GM19099 (cell line): ENCODE measurements around the gene SLC25A30.

Experiments used
- POLR2A ChIP-seq: IDR thresholded peaks from 3 replicates; pipeline ENCODE4 v1.6.1; 2011; ENCODE audit warnings: low read depth; ENCODE audit not compliant: insufficient read length; ENCODE audit errors: extremely low read depth

Gene SLC25A30

DNA sequence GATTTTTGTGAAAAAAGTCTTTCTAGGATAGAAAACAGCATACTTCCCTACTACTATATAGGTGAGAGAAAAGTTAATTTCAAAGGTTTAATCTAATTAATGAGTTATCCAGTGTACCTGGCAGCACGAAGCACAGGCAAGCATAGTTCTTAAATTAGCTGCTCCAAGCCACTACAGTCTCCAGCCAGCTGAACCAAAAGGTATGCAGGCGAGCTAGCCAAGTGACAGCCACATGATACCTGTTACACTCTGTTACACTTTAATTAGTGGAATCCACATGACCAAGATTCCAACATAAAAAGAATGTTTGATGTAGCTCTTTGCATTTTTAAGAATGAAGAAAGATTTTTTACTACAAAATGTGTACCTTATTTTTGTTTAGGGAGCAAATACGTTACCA is 15.5 kb downstream of the SLC25A30 start:
- TF ChIP-seq POLR2A: no peak

- no peak for TF ChIP-seq POLR2A
Observed at GRCh38 chr13:45401314-45401713, 16.9 kb downstream of the SLC25A30 start.

DNA sequence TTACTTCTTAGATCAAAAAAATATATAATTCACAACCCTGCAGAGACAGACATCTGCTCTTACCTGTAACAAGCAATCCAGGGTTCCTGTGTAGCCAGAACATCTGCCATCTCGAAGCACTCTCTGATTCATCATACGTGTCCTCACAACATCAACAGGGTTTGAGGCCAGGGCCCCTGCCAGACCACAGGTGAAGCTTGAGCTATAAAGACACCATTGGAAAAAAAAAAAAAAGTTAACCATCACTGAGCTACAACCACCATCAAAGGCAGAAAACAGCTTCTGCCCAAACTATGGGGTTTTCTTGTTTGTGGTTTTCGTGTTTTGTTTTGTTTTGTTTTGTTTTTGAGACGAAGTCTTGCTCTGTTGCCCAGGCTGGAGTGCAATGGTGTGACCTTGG is 19.3 kb downstream of the SLC25A30 start:
- no peak for TF ChIP-seq POLR2A

DNA sequence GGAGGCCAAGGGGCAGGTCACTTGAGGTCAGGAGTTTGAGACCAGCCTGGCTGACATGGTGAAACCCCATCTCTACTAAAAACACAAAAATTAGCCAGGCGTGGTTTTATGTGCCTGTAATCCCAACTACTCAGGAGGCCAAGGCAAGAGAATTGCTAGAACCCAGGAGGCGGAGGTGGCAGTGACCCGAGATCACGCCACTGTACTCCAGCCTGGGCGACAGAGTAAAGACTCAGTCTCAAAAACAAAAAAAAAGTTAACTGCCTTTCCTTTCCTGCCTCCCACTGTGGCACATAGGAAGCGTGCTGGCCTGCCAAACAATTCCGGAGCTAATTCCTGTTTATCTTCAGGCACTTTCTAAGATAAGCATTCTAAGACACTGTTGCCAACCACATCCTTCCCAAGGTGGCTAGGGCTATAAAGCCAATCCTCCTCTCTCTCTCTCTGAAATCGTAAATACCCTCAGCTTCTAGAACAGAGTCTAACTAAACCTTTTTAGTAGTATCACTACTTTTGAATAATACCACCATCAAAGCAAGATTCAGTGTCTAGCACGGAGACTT is 21.6 kb downstream of the SLC25A30 start:
- no peak for TF ChIP-seq POLR2A

DNA sequence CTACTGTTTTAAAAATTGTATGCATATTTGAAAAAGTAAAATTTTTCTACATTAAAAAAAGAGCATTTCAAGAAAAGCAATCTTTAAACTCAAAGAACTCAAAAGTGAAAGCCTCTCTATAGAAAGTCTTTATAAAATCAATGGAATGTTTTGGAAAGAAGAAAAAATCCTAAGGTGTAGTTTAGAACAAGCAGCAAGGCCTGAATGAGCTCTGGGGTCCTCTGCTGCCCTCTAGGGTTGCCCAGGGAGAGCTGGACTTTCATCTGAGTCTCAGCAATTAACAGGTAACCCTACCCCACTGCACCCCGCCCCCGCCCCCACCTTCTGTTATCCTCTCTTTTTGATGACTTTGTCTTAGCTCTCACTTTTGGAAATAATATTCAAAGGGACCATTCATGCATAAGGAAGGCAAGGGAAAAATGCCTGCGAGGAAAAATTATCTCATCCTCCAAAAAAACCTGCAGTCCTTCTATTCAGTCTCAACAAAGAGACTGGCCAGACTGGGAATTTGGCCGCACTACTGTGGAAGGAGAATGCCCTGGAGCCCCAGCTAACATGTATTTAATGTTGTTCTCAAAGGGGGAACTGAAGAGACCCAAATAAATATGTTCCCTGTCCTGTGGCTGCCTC is 24.1 kb downstream of the SLC25A30 start:
- no peak for TF ChIP-seq POLR2A

- TF ChIP-seq POLR2A: no peak
Observed at GRCh38 chr13:45392811-45393210, 25.4 kb downstream of the SLC25A30 start.

GRCh38 chr13:45391926-45392325 is 26.2 kb downstream of the SLC25A30 start:
- no peak for TF ChIP-seq POLR2A

DNA sequence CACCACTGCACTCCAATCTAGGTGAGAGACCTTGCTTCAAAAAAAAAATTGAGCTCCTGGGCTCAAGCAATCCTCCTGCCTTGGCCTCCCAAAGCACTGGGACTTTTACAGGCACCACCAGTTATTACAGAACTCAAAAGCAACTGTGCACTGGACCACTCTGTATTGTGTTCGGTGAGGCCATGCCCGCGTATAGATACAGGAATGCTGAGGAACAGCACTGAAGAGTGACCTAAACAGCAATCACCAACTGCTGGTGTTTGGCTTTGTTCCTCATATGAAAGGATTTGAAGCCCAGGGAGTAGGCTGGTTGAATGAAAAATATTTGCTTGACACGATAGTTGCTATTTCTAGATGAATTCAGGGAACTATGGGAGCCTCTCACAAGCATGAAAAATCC is 29.5 kb downstream of the SLC25A30 start:
- TF ChIP-seq POLR2A: no peak

DNA sequence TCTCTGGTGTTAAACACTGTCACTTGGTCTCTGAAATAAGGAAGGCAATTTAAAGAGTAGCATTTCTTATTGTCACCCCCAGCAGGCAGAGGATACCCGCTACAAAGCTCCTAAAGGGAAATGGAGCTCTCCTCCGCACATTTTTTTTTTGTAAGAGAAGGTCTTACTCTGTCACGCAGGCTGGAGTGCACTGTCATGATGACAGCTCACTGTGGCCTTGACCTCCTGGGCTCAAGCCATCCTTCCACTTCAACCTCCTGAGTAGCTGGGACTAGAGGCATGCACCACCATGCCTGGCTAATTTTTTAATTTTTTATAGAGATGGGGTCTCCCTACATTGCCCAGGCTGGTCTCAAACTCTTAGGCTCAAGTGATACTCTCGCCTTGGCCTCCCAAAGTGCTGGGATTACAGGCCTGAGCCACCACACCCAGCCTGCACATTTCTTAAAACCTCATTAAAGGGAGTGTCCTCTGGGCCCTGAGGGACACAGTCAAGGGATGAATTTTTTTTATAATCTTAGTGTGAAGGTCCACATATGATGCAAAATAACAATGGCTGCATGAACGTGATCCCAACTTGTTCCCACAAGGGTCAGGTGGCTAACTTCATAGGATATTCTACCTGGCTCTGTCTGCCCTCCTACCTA is 32.1 kb downstream of the SLC25A30 start:
- no peak for TF ChIP-seq POLR2A

GRCh38 chr13:45385320-45385719 is 32.9 kb downstream of the SLC25A30 start:
- no peak for TF ChIP-seq POLR2A

- no peak for TF ChIP-seq POLR2A
Observed at GRCh38 chr13:45384474-45385174, 33.5 kb downstream of the SLC25A30 start.

DNA sequence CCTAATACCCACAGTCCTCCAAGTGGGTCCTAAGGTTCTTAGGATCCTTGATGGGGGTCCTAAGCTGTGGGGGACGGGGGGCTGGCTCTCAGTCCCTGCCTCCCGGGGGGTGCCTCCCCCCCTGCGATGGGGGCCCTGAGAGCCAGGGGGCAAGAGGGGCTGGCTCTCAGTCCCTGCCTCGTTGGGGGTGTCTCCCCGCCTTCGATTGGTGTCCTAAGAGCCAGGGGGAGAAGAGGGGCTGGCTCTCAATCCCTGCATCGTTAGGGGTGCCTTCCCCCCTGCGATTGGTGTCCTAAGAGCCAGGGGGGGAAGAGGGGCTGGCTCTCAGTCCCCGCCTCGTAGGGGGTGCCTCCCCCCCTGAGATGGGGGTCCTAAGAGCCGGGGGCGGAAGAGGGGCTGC is 37.0 kb downstream of the SLC25A30 start:
- TF ChIP-seq POLR2A: no peak

GRCh38 chr13:45374917-45375316 is 43.3 kb downstream of the SLC25A30 start:
- TF ChIP-seq POLR2A: no peak

DNA sequence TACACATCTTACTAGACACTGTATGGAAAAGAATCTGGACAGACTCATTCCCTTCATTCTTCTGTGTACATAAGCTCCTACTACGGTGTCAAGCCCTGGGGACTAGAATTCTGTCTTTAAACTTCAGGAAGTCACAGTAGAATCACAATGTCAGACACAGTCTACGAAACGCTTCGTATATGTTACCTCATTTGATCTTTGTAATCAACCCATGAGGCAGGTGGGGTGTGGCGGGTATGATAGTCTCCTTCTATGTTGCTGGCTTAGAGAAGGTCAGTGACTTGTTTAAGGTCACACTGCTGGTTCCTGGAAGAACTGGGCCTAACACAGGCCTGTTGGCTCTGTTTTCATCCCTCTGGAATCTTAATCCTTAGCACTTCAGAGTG is 45.0 kb downstream of the SLC25A30 start:
- TF ChIP-seq POLR2A: no peak

DNA sequence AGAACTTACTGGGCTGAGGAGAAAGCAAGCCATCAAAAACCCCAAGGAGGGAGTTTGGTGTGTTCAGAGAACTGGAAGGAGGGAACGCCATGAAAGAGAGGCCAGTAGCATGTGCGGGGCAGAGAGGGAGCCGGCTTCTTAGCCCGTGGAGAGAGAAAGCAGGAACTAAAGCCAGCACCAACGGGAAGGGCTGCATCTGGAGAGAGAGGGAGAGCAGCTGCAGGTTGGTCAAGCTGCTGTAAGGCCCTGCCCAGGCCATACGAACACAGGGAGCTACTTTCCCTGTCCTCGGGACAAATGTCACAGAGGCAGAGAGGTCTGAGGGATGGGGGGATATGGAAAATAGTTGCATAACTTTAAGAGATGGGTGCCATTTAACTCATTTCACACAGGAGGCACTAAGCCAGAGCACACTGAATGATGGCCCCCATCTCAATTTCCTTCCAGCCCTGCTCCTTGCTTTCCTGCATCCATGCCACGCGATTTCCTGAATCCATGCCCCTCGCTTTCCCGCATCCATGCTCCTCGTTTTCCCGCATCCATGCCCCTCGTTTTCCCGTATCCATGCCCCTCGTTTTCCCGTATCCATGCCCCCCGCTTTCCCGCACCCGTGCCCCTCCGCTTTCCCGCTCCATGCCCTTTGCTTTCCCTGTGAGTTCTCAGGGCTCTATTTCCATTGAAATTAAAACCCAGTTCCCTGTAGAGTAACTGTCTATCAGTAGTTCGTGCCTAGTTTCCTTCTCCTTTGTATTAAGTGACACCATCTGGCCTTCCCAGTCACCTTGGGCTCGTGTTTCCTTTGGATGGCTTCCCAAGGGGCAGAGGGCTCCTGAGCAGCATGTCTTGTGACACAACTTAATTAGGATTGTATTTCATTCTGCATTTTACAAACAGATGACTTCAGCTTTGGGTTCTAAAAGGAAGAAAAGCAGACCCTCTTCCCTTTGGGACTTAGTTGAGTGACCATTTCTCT is 45.7 kb downstream of the SLC25A30 start:
- no peak for TF ChIP-seq POLR2A
